ENCODE measurements around the gene ADARB1.

The ADARB1 gene

GRCh38 chr21:45179568-45180245 lies 105.3 kb downstream of the ADARB1 start:
- DNase-seq = no peak

- no peak for DNase-seq
Observed at GRCh38 chr21:45180246-45180599, 105.8 kb downstream of the ADARB1 start.

GRCh38 chr21:45182958-45183357 lies 108.6 kb downstream of the ADARB1 start:
- DNase-seq = no peak

- no peak for DNase-seq
Observed at GRCh38 chr21:45183852-45184251, 109.5 kb downstream of the ADARB1 start.

- DNase-seq = no peak
Observed at GRCh38 chr21:45184869-45185268, 110.5 kb downstream of the ADARB1 start.

- DNase-seq = no peak
Observed at GRCh38 chr21:45186709-45187108, 112.3 kb downstream of the ADARB1 start.

GRCh38 chr21:45187646-45188045 lies 113.3 kb downstream of the ADARB1 start:
- DNase-seq = no peak

GRCh38 chr21:45190013-45190412 lies 115.6 kb downstream of the ADARB1 start:
- DNase-seq = no peak

- no peak for DNase-seq
Observed at GRCh38 chr21:45192332-45192731, 118.0 kb downstream of the ADARB1 start.

- no peak for DNase-seq
Observed at GRCh38 chr21:45196620-45197019, 122.2 kb downstream of the ADARB1 start.

- no peak for DNase-seq
Observed at GRCh38 chr21:45199201-45199600, 124.8 kb downstream of the ADARB1 start.

GRCh38 chr21:45200031-45200430 lies 125.7 kb downstream of the ADARB1 start:
- no peak for DNase-seq

GRCh38 chr21:45200581-45201296 lies 126.4 kb downstream of the ADARB1 start:
- peak; percentile 45 for DNase-seq

GRCh38 chr21:45202344-45202743 lies 128.0 kb downstream of the ADARB1 start:
- no peak for DNase-seq

- no peak for DNase-seq
Observed at GRCh38 chr21:45202889-45203288, 128.5 kb downstream of the ADARB1 start.

- no peak for DNase-seq
Observed at GRCh38 chr21:45203983-45204382, 129.6 kb downstream of the ADARB1 start.

- DNase-seq = no peak
Observed at GRCh38 chr21:45204395-45204794, 130.0 kb downstream of the ADARB1 start.

GRCh38 chr21:45207839-45208626 lies 133.7 kb downstream of the ADARB1 start:
- DNase-seq = peak; percentile 58

- no peak for DNase-seq
Observed at GRCh38 chr21:45208627-45208951, 134.2 kb downstream of the ADARB1 start.

- no peak for DNase-seq
Observed at GRCh38 chr21:45209046-45209445, 134.7 kb downstream of the ADARB1 start.

- no peak for DNase-seq
Observed at GRCh38 chr21:45209685-45210284, 135.4 kb downstream of the ADARB1 start.

- no peak for DNase-seq
Observed at GRCh38 chr21:45210461-45210983, 136.1 kb downstream of the ADARB1 start.

GRCh38 chr21:45211661-45212060 lies 137.3 kb downstream of the ADARB1 start:
- DNase-seq = no peak

Data from NCI-H1092 treated with DMSO at 0.1 percent for 48 hours (cell line).